T-helper 1 cell treated with Interleukin-12 subunit alpha and Interleukin-12 subunit beta and Interleukin-4 antibody, amounts not matched to agents 30 μg/mL and 1 μg/mL, for 36 hours (primary cell): ENCODE measurements around the gene TRIB2.

Experiments
- H3K27ac Mint-ChIP-seq: one replicate; pipeline ENCODE4 v1.8.0; 2021; ENCODE audit warnings: mild to moderate bottlenecking, mixed read lengths
- H3K27me3 Mint-ChIP-seq: one replicate; pipeline ENCODE4 v1.8.0; 2021; ENCODE audit warnings: low read depth, mixed read lengths
- H3K36me3 Mint-ChIP-seq: one replicate; pipeline ENCODE4 v1.8.0; 2021; ENCODE audit warnings: low read depth, mixed read lengths
- H3K4me1 Mint-ChIP-seq: one replicate; pipeline ENCODE4 v1.8.0; 2021; ENCODE audit warnings: low read depth, mixed read lengths
- H3K4me3 Mint-ChIP-seq: one replicate; pipeline ENCODE4 v1.8.0; 2021; ENCODE audit warnings: mild to moderate bottlenecking, moderate library complexity, mixed read lengths
- H3K9me3 Mint-ChIP-seq: one replicate; pipeline ENCODE4 v1.8.0; 2021; ENCODE audit warnings: mixed read lengths

TRIB2 gene

DNA sequence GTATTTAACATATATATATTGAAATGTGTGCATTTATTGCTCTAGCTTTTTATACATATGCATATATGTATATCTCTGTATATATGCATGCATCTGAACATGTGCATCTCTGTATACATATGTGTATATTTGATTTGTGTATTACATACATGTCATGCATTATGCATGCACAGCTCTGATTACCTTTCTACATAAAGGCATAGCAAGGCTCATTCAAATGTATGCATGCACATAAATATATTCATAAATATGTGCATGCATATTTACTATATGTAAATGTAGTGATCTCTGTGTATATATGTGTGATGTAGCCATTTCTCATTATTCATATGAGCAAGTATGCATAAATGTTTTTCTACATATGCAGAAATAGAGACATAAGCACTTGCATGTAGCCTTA is 64.6 kb downstream of the TRIB2 start:
- Mint-ChIP-seq H3K27me3 (peaks cover 8% of the 10 kb centered on the region), H3K4me1 (peaks cover 2% of the 10 kb centered on the region), H3K9me3 (no peaks in the 10 kb centered on the region), H3K27ac (no peak overlapping the region), H3K36me3 (no peaks in the 10 kb centered on the region), H3K4me3 (no peak overlapping the region)

DNA sequence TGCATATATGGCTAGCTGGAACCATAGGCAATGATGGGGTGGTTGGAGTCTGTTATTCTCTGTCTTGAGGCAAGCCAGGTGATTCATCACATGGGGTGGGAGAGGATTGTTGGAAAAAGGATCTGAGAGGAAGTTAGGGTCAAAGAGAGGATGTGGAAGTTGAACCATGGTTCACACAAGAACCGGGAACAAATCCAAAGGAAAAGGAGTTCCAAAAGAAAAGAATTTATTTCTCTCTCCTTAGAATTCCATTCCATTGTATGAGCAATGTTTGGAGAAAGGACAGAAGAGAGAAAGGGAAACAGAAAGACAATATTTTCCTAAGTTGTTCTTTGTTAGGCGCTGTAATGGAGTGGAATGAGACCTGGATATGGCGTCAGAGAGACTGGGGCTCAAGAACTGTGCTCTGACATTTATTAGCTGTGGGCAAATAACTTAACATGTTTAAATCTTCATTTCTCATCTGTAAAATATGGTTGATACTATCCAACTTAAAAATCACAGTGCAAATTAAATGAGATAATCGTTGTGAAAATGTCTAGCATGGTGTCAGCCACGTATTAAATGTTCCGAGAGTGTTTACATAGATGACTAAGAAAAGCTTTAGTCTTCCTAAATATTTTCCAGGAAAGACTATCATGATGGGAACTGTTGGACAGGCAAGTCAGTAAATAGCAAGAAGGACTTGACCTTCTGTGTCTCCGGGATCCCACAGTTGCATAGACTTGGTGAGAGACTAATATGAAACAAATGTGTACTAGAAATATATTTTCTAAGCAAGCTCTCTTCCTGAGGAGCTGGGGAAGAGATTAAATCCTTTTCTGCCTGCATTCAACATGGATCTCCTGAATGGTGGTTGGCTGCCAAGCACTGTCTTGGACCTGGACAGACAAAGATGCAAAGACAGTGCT is 71.4 kb downstream of the TRIB2 start:
- Mint-ChIP-seq H3K27ac (no peak overlapping the region), H3K36me3 (no peaks in the 10 kb centered on the region), H3K4me3 (no peak overlapping the region), H3K9me3 (peaks cover 4% of the 10 kb centered on the region), H3K27me3 (peaks cover 7% of the 10 kb centered on the region), H3K4me1 (no peaks in the 10 kb centered on the region)

GRCh38 chr2:12791906-12792305 is 75.2 kb downstream of the TRIB2 start:
- H3K4me3 Mint-ChIP-seq = no peak overlapping the region

More at GRCh38 chr2:12791906-12792305, 75.2 kb downstream of the TRIB2 start:
- peaks cover 4% of the 10 kb centered on the region for H3K9me3 Mint-ChIP-seq
- no peaks in the 10 kb centered on the region for H3K4me1 Mint-ChIP-seq
- peaks cover 4% of the 10 kb centered on the region for H3K27me3 Mint-ChIP-seq
- H3K27ac Mint-ChIP-seq = no peak overlapping the region
- no peaks in the 10 kb centered on the region for H3K36me3 Mint-ChIP-seq
